Stomach (tissue), 9 donors: Measurements from ENCODE around the gene RBM47. TPM values are rescaled to one million over a fixed set of nuclear protein-coding genes. Genes with fewer than 3 reads are reported as not detected.
A peak's percentile ranks its signal among the peaks of the same experiment; 100 is the strongest.

Experiments used
- DNase-seq, 2 donors: peaks; one replicate each; pipeline versions ENCODE4 v3.0.0 to v3.0.0-alpha.2; 2013 to 2019
- H3K27ac ChIP-seq, 5 donors: fragments of 200-600 bp in 4 of 5; sonication (generic) in 4 of 5; one replicate each; pipeline ENCODE4 v1.5.1; 2013 to 2019; ENCODE audit warnings: mild to moderate bottlenecking in 1 of 5, moderate library complexity in 1 of 5
- H3K27me3 ChIP-seq, 3 donors: fragments of 200-600 bp; sonication (generic); one replicate each; pipeline ENCODE4 v1.5.1; 2017 to 2019; ENCODE audit warnings: mixed run types in 1 of 3
- H3K36me3 ChIP-seq, 4 donors: fragments of 200-600 bp; sonication (generic); 1 replicate in 3 of 4; 2 replicates in 1 of 4; pipeline ENCODE4 v1.5.1; 2016 to 2019
- H3K4me1 ChIP-seq, 4 donors: fragments of 200-600 bp; sonication (generic); one replicate each; pipeline ENCODE4 v1.5.1; 2016 to 2019
- H3K4me3 ChIP-seq, 4 donors: fragments of 200-600 bp; sonication (generic) in 3 of 4; one replicate each; pipeline ENCODE4 v1.5.1; 2016 to 2019; ENCODE audit warnings: mild to moderate bottlenecking in 1 of 4
- H3K9me3 ChIP-seq, 4 donors: fragments of 200-600 bp; sonication (generic); one replicate each; pipeline ENCODE4 v1.5.1; 2016 to 2019
- CTCF ChIP-seq, 7 experiments: fragments of 450-650 bp in 4 of 7; fragments of 200-600 bp in 3 of 7; sonication (generic) in 3 of 7; IDR thresholded peaks; one replicate each; pipeline ENCODE4 v1.5.1; 2016 to 2019; ENCODE audit warnings: antibody characterized with exemption in 7 of 7, control low read depth in 2 of 7, mild to moderate bottlenecking in 1 of 7
- EP300 ChIP-seq: sonication (generic); formaldehyde crosslinking; IDR thresholded peaks from one replicate; pipeline ENCODE4 v1.6.1; 2017; ENCODE audit warnings: antibody characterized with exemption
- POLR2A ChIP-seq, 4 donors: fragments of 450-650 bp; IDR thresholded peaks; one replicate each; pipeline ENCODE4 v1.6.1; 2016; ENCODE audit warnings: antibody characterized with exemption in 4 of 4, control low read depth in 2 of 4, mild to moderate bottlenecking in 1 of 4, moderate library complexity in 1 of 4
- POLR2AphosphoS5 ChIP-seq, 3 donors: sonication (generic); formaldehyde crosslinking; IDR thresholded peaks; one replicate each; pipeline ENCODE4 v1.6.1; 2016; ENCODE audit warnings: antibody characterized with exemption in 3 of 3
- WGBS, 5 donors: extraction: QIAGEN DNeasy Blood & Tissue Kit in 3 of 5; methylation state at CpG; one replicate each; pipeline versions ENCODE4 v1.1.5 to v1.1.7; 2013 to 2018; 5-methylcytosine and 5-hydroxymethylcytosine counted together
- intact Hi-C: fragments of 100-400 bp; cut with DNase I; formaldehyde crosslinking; loops from one replicate; pipeline ENCODE4 v1.15.1; 2023; ENCODE audit warnings: low total_unique reads
- polyA plus RNA-seq, 3 donors: library from polyadenylated mRNA; stranded (reverse); fragments of 200-250 nt; gene quantifications; one replicate each; pipeline ENCODE4 v1.2.3, GENCODE V29; 2013
- total RNA-seq, 5 donors: library from RNA; depleted of rRNA; stranded (reverse); fragments of >200 nt; gene quantifications; one replicate each; pipeline versions ENCODE4 v1.1.0 to v1.2.3, GENCODE V29; 2014 to 2016
- donor health status: healthy with polysubstance abuse.
- donor health status: Bipolar disorder and iron deficiency.
- donor health status: healthy.

Gene RBM47
- total and polyA plus RNA-seq, 8 donors = 18.5 to 448 (median 160) TPM

- TF ChIP-seq POLR2A (IDR thresholded peaks at IDR 0.05) = no peak
- no peak for TF ChIP-seq CTCF (IDR thresholded peaks at IDR 0.05)
- no peak for TF ChIP-seq POLR2AphosphoS5 (IDR thresholded peaks at IDR 0.05)
- TF ChIP-seq EP300 = no peak
- Histone ChIP-seq H3K27ac (no peak overlapping the region), H3K9me3 (no peaks in the 10 kb centered on the region), H3K4me1 (peaks cover 25 to 81% (median 44%) of the 10 kb centered on the region in 4 donors), H3K36me3 (no peaks in the 10 kb centered on the region), H3K27me3 (no peaks in the 10 kb centered on the region), H3K4me3 (no peak overlapping the region)
- intact Hi-C loops = no loop called here
- no peak for DNase-seq
Observed at GRCh38 chr4:40489961-40490360, 139.7 kb downstream of the RBM47 start.

GRCh38 chr4:40486534-40486933 lies 143.1 kb downstream of the RBM47 start:
- H3K27me3 ChIP-seq = no peaks in the 10 kb centered on the region
- H3K4me3 ChIP-seq = no peak overlapping the region
- H3K9me3 ChIP-seq = no peaks in the 10 kb centered on the region
- TF ChIP-seq EP300 (no peak), POLR2AphosphoS5 (IDR thresholded peaks at IDR 0.05) (peak in 1 of 3 donors; percentile 34)
- no peak for DNase-seq
- peak overlapping the region in 2 of 5 donors; percentile 25 to 36 for H3K27ac ChIP-seq
- 82 to 94% (median 85%) methylated on average over 1 of the region's 1 CpG for WGBS, 5 donors
- H3K4me1 ChIP-seq = peaks cover 25 to 75% (median 34%) of the 10 kb centered on the region in 4 donors
- peaks cover 0 to 5% (median 0%) of the 10 kb centered on the region in 4 donors for H3K36me3 ChIP-seq
- intact Hi-C loops = no loop called here

- no peak overlapping the region for H3K4me3 ChIP-seq
- intact Hi-C loops = no loop called here
- H3K27me3 ChIP-seq = no peaks in the 10 kb centered on the region
- H3K9me3 ChIP-seq = no peaks in the 10 kb centered on the region
- H3K27ac ChIP-seq = no peak overlapping the region
- DNase-seq = no peak
- H3K4me1 ChIP-seq = peaks cover 23 to 72% (median 33%) of the 10 kb centered on the region in 4 donors
- TF ChIP-seq EP300 (no peak), CTCF (IDR thresholded peaks at IDR 0.05) (no peak), POLR2A (IDR thresholded peaks at IDR 0.05) (no peak), POLR2AphosphoS5 (IDR thresholded peaks at IDR 0.05) (no peak)
- WGBS, 5 donors = 76 to 96% (median 79%) methylated on average over 1 of the region's 1 CpG
- H3K36me3 ChIP-seq = peaks cover 0 to 5% (median 0%) of the 10 kb centered on the region in 4 donors
Observed at GRCh38 chr4:40484346-40485090, 145.1 kb downstream of the RBM47 start.

GRCh38 chr4:40482985-40483647 lies 146.5 kb downstream of the RBM47 start:
- Histone ChIP-seq H3K36me3 (peaks cover 0 to 5% (median 0%) of the 10 kb centered on the region in 4 donors), H3K4me3 (no peak overlapping the region), H3K9me3 (no peaks in the 10 kb centered on the region), H3K27me3 (no peaks in the 10 kb centered on the region), H3K4me1 (peaks cover 11 to 72% (median 40%) of the 10 kb centered on the region in 4 donors), H3K27ac (peak overlapping the region in 2 of 5 donors; percentile 20 to 54)
- no peak for TF ChIP-seq POLR2AphosphoS5 (IDR thresholded peaks at IDR 0.05)
- TF ChIP-seq EP300 = no peak
- TF ChIP-seq CTCF (IDR thresholded peaks at IDR 0.05) = no peak
- TF ChIP-seq POLR2A (IDR thresholded peaks at IDR 0.05) = no peak
- 71 to 83% (median 78%) methylated on average over 21 of the region's 21 CpGs for WGBS, 5 donors
- intact Hi-C loops = no loop called here
- no peak for DNase-seq
